HUES6 (cell line): ENCODE measurements around the gene TAF1B.

Experiments used
- H3K27ac ChIP-seq: 2 replicates; pipeline ENCODE4 v1.7.0; 2013; ENCODE audit warnings: low read depth, mild to moderate bottlenecking, low read length, inconsistent platforms
- H3K27me3 ChIP-seq: 2 replicates; pipeline ENCODE4 v1.6.1; 2013; ENCODE audit warnings: low read length; ENCODE audit not compliant: control insufficient read depth, insufficient read depth
- H3K36me3 ChIP-seq: 2 replicates; pipeline ENCODE4 v1.6.1; 2013; ENCODE audit warnings: low read length; ENCODE audit not compliant: control insufficient read depth, insufficient read depth
- H3K4me1 ChIP-seq: 2 replicates; pipeline ENCODE4 v1.6.1; 2013; ENCODE audit warnings: low read length; ENCODE audit not compliant: control insufficient read depth, insufficient read depth
- H3K4me3 ChIP-seq: 2 replicates; pipeline ENCODE4 v1.5.1; 2013; ENCODE audit warnings: low read depth, low read length
- H3K9ac ChIP-seq: one replicate; pipeline ENCODE4 v1.6.1; 2013; ENCODE audit warnings: mild to moderate bottlenecking, low read length
- H3K9me3 ChIP-seq: 2 replicates; pipeline ENCODE4 v1.6.1; 2013; ENCODE audit warnings: low read depth, low read length; ENCODE audit not compliant: control insufficient read depth, insufficient read depth

Gene TAF1B

DNA sequence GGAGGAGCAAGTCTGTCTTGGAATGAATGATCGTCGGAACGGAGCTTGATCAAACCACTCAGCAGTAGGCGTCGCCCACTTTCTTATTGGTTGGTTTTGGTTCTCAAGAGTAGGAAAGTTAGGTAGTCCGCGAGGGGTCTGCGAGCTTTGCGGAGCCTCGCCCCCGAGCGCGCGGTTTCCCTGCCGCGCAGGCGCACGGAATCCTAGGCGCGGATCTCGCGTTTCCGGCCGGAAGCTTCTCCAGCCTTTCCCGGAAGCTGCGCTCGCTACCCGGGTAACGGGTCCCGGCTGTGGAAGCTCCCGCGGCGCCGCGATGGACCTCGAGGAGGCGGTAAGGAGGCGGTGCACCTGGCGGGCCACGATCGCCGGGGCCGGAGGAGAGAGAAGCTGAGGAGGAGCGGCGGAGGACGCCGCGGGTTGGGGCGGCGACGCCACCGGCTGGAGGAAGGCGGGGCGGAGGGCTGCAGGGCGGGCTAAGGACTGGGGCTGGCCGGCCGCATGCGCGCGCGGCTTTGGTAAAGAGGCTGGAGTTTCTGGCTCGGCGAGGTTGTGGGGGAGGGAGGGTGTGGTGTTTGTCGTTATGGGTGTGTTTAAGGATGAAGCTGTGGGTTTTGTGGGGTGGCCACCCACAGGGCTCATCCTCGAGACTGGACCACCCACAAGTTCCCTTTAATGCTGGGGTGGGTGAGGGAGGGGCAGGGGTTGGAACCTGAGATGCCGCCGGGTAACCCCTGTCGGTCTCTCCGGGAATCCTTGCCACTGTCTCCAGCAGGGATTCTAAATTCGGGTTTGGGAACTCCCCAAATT, at the start of gene TAF1B:
Gene TAF1B, plus strand, starts transcription at position 246 of the 807 bp plus-strand sequence. Its CDS starts 68 bp downstream, at position 314.
- Histone ChIP-seq H3K4me1 (no peaks in the 10 kb centered on the region), H3K9me3 (no peaks in the 10 kb centered on the region), H3K9ac (peak within 1 kb of the TSS; percentile 82), H3K27me3 (no peaks in the 10 kb centered on the region), H3K27ac (peak within 1 kb of the TSS; percentile 73; the same call in 1 of the 2 replicates), H3K4me3 (peak within 1 kb of the TSS; percentile 85), H3K36me3 (peaks cover 27% of the 10 kb centered on the region)

DNA sequence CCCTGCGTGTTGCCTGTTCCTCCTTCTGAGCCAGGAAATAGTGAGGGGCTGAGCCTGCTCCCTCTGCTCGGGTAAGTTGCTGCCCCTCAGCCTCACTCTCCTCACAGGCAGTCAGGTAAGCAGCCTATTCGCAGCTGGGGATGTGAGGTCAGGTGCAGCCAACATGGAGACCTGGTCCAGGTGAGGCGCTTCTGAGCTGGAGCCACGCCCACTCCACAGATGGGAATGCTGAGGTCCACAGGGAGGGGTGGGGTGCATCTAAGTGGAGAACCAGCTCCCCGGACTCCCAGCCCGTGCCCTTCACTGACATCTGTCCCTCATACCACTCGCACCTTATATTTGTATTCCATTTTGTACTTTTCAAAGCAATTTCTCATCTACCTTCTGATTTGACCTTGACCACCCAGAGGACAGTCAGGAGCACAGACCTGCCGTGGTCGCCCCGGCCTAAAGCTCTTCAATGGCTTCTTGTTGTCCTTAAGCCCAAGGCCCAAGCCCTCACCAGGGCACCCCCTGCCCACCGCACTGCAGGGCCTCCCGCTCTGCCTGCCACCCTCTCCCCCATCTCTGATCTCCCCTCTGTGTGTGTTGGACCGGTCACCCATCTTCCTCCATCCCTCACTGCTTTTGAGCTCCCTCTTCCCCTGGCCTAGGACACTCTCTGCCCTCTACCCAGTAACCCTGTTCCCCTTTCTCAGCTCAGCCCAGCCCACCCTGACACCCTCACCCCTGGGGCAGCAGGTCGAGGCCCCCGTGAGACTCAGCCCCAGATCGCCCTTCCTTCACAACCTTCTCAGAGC, 49.2 kb upstream of the TAF1B start:
- H3K9ac ChIP-seq = no peak overlapping the region
- no peaks in the 10 kb centered on the region for H3K27me3 ChIP-seq
- H3K9me3 ChIP-seq = peaks cover 2% of the 10 kb centered on the region; the same call in 1 of the 2 replicates
- no peak overlapping the region for H3K27ac ChIP-seq
- H3K4me1 ChIP-seq = peaks cover 3% of the 10 kb centered on the region; the same call in 1 of the 2 replicates
- H3K4me3 ChIP-seq = no peak overlapping the region
- no peaks in the 10 kb centered on the region for H3K36me3 ChIP-seq

DNA sequence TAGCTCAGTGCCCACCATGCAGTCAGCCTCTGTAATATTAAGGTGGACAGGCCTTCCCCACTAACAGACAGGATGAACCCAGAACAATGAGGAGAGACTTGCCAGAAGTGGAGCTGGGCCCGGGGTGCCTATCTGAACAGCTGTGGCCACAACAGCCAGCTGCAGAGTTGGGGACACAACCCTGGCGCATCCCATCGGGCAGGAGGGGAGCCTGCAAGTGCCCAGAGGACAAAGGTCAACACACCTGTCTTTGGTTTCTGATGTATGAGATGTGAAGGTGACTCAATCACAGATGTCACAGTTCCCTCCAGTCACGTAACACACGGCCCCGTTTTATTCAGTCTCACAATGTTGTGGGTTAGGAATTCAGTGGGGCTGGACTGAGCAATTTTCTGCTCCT, 48.2 kb upstream of the TAF1B start:
- Histone ChIP-seq H3K4me3 (no peak overlapping the region), H3K27me3 (no peaks in the 10 kb centered on the region), H3K27ac (no peak overlapping the region), H3K4me1 (peaks cover 6% of the 10 kb centered on the region; the same call in 1 of the 2 replicates), H3K9me3 (no peaks in the 10 kb centered on the region), H3K9ac (no peak overlapping the region), H3K36me3 (no peaks in the 10 kb centered on the region)

DNA sequence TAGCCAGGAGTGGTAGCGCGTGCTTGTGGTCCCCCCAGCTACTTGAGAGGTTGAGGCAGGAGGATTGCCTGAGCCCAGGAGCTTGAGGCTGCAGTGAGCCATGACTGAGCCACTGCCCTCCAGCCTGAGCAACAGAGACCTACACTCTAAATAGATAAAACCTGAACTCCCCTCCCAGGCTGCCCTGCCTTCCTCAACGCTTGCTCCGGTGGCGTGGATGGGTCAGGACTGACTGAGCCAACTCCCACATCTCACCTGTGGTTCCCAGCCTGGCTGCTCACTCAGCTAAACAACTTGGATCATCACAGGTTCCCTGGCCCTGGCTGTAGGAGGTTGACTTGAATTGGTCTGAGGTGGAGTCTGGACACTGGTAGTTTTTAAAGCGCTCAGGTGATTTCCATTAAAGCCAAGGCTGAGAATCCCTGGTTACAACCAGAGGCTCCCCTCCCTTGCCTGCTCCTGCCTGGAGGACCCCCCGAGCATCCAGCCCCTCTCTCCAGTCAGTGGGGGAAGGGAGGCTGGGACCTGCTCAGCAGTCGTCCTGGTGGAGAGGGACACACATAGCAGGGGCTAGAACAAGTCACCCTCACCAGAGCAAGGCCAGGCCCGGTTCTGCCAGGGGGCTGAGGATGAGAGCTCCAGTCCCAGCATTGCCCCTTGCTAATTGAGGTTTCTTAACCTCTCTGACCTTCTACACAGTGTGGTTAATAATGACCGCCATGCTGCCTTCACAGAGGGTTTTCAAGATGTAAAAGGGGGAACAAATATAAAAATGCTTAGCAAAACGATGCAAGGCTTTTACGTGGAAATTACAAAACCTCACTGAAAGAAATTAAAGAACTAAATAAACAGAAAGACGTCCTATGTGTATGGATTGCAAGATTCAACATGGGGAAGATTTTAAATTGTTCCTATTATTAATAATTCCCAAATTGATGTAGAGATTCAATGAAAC, 46.9 kb upstream of the TAF1B start:
- Histone ChIP-seq H3K9ac (no peak overlapping the region), H3K27ac (no peak overlapping the region), H3K4me3 (no peak overlapping the region), H3K27me3 (no peaks in the 10 kb centered on the region), H3K4me1 (peaks cover 11% of the 10 kb centered on the region; the same call in 1 of the 2 replicates), H3K9me3 (no peaks in the 10 kb centered on the region), H3K36me3 (no peaks in the 10 kb centered on the region)

DNA sequence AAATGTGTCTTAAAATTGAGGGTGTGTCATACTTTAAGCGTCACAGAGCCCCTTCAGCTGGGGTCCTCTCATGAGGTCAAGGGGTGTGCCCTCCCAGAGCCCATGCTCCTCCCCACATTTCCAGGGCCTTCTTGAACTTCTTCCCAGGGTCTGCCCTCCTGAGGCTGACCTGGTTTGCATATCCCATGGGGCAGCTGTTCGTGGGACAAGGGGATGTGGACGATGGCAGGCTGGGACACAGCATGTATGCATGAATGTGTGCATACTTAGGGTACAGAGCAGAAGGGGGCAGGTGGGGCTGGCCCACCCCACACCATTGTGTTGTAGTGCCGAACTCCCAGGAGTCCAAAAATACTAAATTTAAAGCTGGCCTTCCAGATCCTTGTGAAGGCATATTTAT, 46.2 kb upstream of the TAF1B start:
- no peak overlapping the region for H3K9ac ChIP-seq
- H3K27me3 ChIP-seq = no peaks in the 10 kb centered on the region
- no peak overlapping the region for H3K4me3 ChIP-seq
- H3K27ac ChIP-seq = no peak overlapping the region
- H3K4me1 ChIP-seq = peaks cover 18% of the 10 kb centered on the region; the same call in 1 of the 2 replicates
- no peaks in the 10 kb centered on the region for H3K36me3 ChIP-seq
- no peaks in the 10 kb centered on the region for H3K9me3 ChIP-seq

DNA sequence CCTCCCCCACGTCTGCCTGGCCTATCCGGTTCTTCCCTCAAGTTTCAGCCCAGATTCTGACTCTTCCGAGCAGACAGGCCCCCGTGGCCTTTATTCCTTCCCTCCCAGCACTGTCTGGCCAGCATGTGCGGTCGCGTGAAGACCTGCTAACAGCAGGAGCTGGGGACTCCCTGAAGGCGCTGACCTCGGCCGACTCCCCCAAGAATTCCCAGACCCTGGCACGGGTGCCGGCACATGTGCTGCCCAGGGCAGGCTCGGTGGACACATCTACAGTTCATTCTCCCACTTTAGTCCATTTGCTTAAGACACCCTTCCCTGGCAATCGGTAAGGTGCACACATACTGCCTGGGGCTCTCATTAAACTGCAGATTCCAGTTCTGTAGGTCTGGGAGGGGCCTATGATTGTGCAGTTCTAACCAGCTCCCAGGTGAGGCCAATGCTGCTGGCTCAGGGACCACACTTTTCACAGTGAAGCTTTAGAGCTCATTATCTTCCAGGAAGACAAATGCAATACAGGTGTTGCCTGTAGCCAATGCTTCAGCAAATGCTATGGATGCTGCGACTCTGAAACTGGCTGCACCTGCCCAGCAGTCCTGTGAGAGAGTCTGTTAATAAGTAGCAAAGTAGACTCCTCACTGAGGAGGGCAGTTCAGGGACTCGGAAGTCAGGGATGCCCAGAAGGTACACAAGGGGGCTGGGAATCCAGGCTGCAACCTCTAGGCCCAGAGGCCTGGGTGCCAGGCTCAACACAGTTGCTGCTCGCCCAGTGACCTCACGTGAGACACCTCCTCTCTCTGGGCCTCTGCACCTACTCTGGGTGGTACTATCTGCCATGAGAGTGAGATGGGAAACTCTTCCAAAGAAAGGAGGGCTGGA, 45.4 kb upstream of the TAF1B start:
- Histone ChIP-seq H3K4me3 (no peak overlapping the region), H3K4me1 (peaks cover 18% of the 10 kb centered on the region; the same call in 1 of the 2 replicates), H3K27me3 (no peaks in the 10 kb centered on the region), H3K36me3 (no peaks in the 10 kb centered on the region), H3K9me3 (no peaks in the 10 kb centered on the region), H3K9ac (no peak overlapping the region), H3K27ac (no peak overlapping the region)

DNA sequence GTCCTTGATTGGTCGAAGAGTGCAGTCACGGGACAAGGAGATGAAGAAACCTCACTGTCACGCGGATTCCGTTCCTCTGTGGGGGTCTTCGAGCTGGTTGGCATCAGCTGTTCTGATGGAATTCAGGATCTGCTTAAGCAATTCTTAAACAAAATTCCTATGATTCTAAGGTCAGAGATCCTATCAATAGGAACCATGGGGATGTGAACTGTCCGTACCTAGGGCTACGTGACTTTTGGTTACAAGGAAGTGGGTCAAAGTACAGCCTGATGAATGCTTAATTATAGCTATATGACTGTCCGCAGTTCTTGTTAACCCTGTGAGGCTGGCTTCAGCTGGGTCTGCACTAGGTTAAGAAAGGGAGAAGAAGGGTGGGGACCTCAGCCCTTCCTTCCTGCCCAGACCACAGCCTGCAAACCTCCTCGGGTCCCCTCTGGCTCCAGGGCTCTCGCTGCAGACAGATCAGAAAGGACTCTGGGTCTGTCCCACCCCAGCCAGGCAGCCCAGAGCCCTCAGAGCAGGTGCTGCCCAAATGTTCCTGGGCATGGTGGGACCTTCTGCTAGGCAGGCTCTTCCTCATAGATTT, 44.2 kb upstream of the TAF1B start:
- peaks cover 18% of the 10 kb centered on the region; the same call in 1 of the 2 replicates for H3K4me1 ChIP-seq
- H3K4me3 ChIP-seq = no peak overlapping the region
- no peaks in the 10 kb centered on the region for H3K9me3 ChIP-seq
- no peaks in the 10 kb centered on the region for H3K27me3 ChIP-seq
- H3K9ac ChIP-seq = no peak overlapping the region
- H3K27ac ChIP-seq = no peak overlapping the region
- no peaks in the 10 kb centered on the region for H3K36me3 ChIP-seq

DNA sequence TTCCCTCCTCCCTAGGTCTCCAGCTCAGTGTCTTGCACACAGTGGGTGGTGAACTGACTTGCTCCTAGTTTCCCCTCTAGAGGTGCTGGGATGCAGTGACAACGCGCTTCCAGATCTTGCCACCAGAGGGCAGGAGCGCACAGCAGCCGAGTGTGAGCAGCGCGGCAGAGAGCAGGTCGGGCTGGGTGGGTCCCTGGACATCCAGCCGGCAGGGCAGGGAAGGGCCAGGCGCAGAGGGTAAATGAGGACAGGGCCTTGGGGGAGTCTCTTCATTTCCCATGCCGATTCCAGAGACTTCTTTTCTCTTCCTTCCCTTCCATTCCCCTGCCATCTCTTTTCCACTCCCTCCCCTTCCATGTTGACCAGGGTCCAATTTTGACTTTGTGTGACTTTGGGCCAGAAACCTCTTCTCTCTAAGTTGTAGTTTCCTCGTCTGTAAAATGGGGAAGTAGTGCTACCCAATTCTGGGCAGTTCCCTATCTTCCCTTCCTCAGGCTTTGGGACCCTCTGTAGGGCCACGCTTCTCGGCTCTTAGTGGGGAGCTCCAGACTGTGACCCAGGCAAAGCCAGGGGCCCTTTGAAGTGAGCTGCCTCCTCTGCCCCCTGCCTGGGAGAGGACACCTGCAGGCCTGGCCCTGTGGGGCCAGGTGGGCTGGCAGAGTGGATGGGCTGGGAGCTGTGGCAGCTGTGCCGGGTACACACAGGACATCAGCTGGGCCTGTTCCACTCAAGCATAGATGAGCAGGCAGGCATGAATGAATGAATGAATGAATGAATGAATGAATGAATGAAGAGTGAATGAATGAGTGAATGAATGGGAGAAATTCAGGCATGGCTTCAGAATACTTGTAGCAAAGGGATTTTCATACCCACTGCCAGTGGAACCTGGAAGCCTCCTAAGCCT, 43.3 kb upstream of the TAF1B start:
- H3K9ac ChIP-seq = no peak overlapping the region
- H3K4me1 ChIP-seq = peaks cover 18% of the 10 kb centered on the region; the same call in 1 of the 2 replicates
- H3K9me3 ChIP-seq = no peaks in the 10 kb centered on the region
- H3K4me3 ChIP-seq = no peak overlapping the region
- no peak overlapping the region for H3K27ac ChIP-seq
- no peaks in the 10 kb centered on the region for H3K36me3 ChIP-seq
- no peaks in the 10 kb centered on the region for H3K27me3 ChIP-seq

DNA sequence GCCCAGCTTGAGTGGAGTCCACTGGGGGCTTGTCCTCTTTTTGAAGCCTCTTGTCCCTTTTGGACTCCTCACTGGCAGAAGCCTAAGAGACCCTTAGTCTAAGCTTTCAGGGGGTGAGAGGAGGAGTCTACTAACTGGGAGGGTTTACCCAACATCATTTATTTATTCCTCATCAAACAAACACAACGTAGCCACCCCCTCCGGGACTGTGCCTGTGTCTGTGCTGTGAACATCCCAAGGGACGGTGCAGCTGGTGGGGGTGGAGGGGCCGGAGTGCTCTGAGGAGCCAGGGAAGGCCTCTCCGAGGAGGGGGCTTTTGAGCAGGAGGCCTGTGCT, 42.7 kb upstream of the TAF1B start:
- H3K9me3 ChIP-seq = no peaks in the 10 kb centered on the region
- H3K9ac ChIP-seq = no peak overlapping the region
- H3K4me3 ChIP-seq = no peak overlapping the region
- no peaks in the 10 kb centered on the region for H3K36me3 ChIP-seq
- no peaks in the 10 kb centered on the region for H3K27me3 ChIP-seq
- no peak overlapping the region for H3K27ac ChIP-seq
- H3K4me1 ChIP-seq = peaks cover 18% of the 10 kb centered on the region; the same call in 1 of the 2 replicates
